C4-2B (cell line): ENCODE data around the gene ERBB4.

Experiments
- H3K27ac ChIP-seq: fragments of 450-650 bp; 2 replicates; pipeline ENCODE4 v1.5.1; 2017
- ZFX ChIP-seq: fragments of 450-650 bp; IDR thresholded peaks from 2 replicates; pipeline ENCODE4 v1.6.1; 2017
- TF ChIP-seq, protein P1 (sequence below): fragments of 450-650 bp; conservative IDR thresholded peaks from 2 replicates; pipeline ENCODE4 v1.5.1; 2017; ENCODE audit warnings: mild to moderate bottlenecking

Gene ERBB4

GRCh38 chr2:211469664-211470059, 1068.9 kb downstream of the ERBB4 start:
- TF ChIP-seq ZFX, result no peak
- TF ChIP-seq, protein P1, sequence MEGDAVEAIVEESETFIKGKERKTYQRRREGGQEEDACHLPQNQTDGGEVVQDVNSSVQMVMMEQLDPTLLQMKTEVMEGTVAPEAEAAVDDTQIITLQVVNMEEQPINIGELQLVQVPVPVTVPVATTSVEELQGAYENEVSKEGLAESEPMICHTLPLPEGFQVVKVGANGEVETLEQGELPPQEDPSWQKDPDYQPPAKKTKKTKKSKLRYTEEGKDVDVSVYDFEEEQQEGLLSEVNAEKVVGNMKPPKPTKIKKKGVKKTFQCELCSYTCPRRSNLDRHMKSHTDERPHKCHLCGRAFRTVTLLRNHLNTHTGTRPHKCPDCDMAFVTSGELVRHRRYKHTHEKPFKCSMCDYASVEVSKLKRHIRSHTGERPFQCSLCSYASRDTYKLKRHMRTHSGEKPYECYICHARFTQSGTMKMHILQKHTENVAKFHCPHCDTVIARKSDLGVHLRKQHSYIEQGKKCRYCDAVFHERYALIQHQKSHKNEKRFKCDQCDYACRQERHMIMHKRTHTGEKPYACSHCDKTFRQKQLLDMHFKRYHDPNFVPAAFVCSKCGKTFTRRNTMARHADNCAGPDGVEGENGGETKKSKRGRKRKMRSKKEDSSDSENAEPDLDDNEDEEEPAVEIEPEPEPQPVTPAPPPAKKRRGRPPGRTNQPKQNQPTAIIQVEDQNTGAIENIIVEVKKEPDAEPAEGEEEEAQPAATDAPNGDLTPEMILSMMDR, result no peak
- H3K27ac ChIP-seq, result no peak overlapping the region

- no peak overlapping the region for H3K27ac ChIP-seq
- TF ChIP-seq ZFX, result no peak
- TF ChIP-seq, protein P1, result no peak
These were observed 1069.5 kb downstream of the ERBB4 start for GRCh38 chr2:211468877-211469663.

DNA sequence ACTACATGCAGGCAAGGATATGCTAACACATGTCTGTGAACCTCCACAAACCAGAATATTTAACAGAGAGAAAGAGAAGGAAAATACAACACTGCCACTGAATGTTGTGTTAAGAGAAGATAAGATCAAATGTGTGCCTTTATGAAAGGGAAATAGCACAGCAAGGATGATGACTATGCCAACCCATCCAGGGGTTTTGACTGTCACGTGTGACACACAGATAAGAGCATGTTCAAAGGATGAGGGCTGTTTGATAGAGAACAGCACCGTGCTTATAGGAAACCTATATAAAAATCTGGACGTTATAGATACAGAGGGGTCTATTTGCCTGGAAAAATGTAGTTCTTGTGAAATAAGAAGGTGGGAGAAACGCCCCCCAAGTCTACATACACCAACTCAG, 1070.4 kb downstream of the ERBB4 start:
- TF ChIP-seq, protein P1, result no peak
- no peak for TF ChIP-seq ZFX

GRCh38 chr2:211463397-211463796, 1075.2 kb downstream of the ERBB4 start:
- TF ChIP-seq ZFX, result no peak
- TF ChIP-seq, protein P1, result no peak
- H3K27ac ChIP-seq, result no peak overlapping the region

More for the DNA sequence above, 1070.4 kb downstream of the ERBB4 start:
- H3K27ac ChIP-seq, result no peak overlapping the region

DNA sequence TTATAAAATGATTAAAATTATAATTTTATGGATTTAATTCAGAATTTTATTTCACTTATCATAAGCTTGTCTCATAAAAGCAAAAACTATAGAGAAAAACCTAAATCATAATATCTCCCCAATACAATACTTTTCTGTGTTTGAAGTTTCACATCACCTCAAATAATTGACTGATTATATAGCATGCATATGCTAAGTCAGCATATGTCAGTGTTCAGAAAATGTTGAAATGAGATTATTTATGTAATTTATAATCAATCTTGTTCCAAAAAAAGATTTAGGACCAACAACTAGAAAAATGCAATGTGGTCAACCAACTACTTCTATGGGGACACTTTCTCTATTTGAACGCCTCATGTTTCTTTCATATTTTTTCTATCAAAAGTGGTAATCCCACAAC, 1079.6 kb downstream of the ERBB4 start:
- TF ChIP-seq ZFX, result no peak
- TF ChIP-seq, protein P1, result no peak
- no peak overlapping the region for H3K27ac ChIP-seq

GRCh38 chr2:211457325-211457724, 1081.3 kb downstream of the ERBB4 start:
- TF ChIP-seq ZFX, result no peak
- TF ChIP-seq, protein P1, result no peak

DNA sequence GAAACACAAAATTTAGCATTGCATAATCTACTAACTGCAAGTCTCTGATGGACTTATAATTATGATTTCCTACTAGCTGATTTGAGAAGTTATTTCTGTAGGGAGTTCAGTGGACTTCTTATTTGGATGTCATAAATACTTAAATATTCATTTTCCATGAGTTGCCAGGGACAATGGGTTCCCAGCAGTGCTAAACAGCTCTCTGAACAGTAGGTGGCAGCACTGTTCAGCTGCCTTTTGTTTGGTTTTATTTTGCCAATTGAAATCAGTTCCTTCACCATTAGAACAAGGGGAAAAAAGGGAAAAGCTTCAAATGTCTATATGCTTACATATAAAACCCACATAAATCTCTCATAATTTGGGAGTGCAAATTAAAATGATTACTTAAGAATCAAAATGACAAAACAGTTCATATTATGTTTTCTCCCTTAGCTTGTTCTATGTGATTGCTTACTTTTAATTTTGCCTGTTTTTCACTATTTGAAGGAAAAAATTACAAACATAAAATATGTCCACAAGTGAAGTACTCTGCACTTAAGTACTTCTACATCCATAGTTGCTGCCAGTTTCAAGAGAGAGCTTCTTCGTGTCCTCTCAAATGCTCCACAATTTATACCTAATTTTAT, 1083.3 kb downstream of the ERBB4 start:
- no peak for TF ChIP-seq ZFX
- TF ChIP-seq, protein P1, result peak; percentile 94
- no peak overlapping the region for H3K27ac ChIP-seq

More at GRCh38 chr2:211457325-211457724, 1081.3 kb downstream of the ERBB4 start:
- H3K27ac ChIP-seq, result no peak overlapping the region
